CD4-positive, alpha-beta T cell treated with Interleukin-4 for 1 hour (primary cell): ENCODE results near the gene ADRB1.

ENCODE experiments used
- DNase-seq, 2 donors: peaks; one replicate each; pipeline ENCODE4 v3.0.0-alpha.2; 2020 to 2022

Gene ADRB1

DNA sequence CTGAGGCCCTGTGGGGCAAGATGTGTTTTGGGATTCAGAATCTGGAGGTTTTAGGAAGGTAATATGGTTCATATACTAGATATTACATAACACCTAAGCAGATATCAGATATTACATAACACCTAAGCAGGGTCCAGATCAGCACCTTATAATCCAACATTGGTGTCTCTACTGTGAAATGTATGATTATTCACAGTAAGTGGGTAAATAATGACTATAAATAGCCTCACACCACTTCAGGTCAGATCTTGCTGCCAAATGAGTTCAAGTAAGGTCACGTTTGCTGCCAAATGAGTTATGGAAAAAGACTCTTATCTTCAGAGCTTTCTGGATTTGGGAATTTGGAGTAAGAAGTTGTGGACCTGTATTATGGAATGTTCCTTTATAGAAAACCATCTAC is 14.6 kb downstream of the ADRB1 start:
- no peak for DNase-seq

DNA sequence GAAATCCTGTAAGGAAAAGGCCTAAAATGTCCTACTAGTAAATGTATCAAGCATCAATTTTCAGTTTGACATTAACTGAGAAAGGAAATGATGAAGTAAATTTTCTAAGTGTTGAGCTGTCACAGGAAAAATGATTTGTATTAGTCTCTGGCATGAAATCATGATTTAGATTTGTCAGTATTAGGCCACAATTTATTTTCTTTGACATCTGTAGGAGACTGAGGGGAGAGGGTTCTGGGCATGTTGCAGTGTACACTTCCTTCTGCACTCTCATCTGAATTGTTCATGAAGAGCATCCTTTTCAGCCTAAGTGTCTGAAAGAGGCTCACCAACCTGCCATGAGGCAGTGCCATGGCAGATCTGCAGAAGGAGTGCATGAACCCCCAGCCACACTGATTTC is 15.9 kb downstream of the ADRB1 start:
- DNase-seq, result no peak

DNA sequence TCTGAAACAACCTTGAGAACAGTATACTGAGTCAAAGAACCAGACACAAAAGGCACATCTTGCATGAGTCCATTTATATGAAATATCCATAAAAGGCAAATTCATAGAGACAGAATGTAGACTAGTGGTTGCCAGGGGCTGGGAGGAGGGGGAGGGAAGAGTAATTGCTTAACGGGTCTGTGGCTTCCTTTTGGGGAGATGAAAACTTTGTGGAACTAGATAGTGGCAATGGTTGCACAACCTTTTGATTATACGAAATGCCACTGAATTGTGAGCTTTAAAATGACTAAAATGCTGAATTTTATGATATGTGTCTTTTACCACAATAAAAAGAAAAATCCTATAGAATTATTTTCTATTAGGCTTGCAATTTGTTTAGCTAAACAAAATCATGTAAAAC is 16.8 kb downstream of the ADRB1 start:
- no peak for DNase-seq

DNA sequence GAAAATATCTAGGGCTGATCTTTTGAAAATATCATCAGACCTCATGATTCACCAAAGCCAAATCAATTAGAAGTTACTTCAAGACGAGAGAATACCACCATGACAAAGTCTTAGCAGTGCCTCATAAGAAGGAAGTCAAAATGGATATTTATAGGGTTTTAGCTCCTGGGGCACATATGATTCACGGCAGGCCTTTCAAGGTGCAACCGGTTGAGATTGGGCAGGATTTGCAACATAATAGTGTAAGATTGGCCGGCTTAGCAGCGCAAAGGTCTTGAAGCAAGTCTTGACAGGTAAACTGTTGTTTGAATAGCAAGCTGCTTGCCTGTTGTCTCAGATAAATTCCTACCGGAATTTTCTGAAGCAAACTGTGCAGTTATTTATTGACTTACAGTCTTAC is 17.5 kb downstream of the ADRB1 start:
- DNase-seq, result no peak

DNA sequence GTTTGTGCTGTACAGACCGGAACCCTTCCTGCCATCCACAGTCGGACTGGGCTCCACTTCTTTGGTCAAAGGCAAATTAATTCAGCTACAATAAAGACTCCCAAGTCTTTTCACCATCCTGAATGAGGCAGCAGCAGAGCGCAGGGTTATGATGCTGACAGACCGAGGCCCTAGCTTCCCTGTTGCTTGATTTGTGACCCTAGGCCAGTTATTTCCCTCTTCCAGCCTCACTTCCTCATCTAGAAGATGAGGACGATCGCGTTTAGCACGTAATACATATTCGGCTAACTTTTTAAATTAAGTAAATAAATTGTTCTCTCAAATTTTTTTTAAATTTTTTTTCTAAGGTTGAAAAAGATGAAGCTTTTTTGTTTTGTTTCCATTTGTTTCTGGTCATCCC is 18.1 kb downstream of the ADRB1 start:
- peak in 1 of 2 donors; percentile 21 for DNase-seq

DNA sequence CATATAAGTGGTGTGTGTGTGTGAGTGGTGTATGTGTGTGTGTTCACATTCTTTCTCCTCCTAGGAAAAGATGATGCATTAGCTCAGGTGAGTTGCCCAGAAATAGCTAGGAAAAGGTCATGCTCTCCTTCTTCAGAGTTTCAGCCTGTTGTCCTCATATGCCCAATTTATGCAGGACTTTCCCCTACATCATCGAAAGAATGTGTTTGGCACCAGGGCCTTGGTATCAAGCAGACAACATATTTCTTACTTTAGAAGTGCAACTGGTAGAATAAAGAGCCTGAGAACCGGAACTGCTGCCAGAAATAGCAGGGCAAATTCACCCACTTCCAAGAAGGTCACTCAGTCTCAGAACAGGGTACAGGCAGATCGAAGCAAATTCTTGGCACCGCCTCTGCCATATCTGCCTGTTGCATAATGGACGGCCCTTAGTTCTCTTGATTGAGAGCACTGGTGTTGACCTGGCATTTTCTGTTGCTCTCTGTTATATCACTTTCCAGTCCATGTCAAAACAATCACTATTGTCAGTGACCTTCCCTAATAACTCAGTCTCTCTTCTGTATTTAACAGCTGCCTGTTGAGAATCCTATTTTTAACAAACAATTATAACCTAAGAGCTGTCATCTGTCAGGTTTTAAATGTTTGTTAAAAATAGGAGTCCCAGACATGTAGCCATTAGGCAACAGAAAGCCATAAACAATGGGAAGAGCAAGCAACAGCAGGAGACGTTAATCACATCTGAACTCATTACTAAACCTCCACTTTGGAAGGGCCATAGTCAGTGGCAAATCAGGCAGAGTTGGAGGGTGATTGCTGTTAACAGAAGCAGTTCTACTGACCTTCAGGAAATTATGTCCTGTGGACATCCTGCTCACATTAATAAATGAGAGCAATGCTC is 20.7 kb downstream of the ADRB1 start:
- DNase-seq, result no peak

DNA sequence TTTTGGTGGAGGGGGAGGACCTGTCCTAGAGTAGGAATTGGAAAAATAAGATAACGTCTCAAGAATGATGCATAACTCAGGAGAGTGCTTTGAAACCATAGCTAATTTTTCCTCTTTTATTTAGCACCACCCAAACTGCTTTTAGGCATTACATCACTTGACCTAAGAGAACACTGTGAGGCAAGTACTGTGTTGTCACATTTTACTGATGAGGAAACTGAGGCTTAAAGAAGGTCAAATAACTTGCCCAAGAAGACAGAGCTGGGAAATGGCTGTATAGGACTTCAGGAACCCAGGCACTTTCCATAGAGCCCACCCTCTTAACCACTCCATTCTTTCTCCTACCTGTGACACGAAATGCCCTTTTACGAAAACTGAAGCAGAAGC is 21.4 kb downstream of the ADRB1 start:
- no peak for DNase-seq

DNA sequence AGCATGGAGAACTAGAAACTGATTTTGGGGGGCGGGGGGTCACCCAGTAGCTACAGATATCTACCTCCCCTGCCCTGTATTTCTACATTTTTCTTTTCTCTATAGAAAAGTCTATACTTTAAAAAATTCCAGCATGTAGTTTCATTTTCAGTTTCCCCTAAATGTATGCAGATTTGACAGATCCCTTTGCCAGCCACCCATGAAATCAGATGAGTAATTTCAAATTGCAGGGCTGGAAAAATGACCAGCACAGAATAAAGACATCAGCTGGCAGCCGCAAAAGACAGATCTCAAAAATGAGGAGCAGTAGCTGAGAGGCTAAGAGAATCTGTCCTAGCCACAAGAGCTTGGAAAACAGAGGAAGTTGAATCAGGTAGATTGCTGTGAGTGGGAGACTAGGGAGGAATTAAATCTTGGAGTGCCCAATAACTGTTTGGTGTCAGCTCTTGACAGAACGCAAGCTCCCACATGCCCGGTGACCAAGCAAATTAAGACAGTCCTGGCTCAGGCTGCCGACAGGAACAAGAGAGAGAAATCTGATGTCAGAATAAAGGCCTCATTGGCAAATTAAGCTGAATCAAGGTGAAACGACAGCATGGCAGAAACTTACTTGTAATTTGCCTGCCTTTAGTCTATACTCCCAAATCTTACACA is 24.5 kb downstream of the ADRB1 start:
- no peak for DNase-seq

DNA sequence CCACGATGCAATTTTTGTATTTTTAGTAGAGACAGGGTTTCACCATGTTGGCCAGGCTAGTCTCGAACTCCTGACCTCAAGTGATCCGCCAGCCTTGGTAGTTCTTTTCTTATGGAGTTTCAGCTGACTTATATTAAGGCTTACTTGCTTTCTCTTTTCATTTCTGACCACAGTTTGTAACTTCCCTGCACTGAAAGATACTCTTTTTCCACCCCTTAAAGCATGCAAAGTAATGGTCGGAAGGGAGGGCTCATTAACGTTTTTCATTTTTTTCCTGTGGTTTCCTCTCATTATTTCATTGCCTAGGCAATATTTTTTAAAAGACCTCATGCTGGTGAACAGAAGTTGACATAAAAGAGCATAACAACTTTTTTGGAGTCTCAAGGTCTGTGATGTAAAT is 27.0 kb downstream of the ADRB1 start:
- DNase-seq, result no peak

DNA sequence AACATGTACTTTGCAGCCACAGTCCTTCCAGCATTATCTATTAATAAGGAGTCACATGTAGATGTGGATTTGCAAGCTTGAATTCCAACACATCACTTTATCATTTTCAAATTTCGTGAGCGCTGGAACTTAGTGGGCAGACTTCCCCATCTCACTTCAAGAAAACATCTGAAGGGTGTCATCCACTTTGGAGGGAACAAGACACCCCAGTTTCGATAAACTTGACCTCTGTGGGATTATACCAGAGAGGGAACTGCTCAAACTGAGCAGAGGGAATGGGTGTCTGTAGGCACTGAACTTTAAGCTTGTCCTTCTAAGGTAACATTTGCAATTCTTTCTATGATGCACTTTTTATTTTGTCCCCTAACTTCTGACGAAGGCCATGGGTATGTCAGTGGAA is 27.5 kb downstream of the ADRB1 start:
- DNase-seq, result no peak

DNA sequence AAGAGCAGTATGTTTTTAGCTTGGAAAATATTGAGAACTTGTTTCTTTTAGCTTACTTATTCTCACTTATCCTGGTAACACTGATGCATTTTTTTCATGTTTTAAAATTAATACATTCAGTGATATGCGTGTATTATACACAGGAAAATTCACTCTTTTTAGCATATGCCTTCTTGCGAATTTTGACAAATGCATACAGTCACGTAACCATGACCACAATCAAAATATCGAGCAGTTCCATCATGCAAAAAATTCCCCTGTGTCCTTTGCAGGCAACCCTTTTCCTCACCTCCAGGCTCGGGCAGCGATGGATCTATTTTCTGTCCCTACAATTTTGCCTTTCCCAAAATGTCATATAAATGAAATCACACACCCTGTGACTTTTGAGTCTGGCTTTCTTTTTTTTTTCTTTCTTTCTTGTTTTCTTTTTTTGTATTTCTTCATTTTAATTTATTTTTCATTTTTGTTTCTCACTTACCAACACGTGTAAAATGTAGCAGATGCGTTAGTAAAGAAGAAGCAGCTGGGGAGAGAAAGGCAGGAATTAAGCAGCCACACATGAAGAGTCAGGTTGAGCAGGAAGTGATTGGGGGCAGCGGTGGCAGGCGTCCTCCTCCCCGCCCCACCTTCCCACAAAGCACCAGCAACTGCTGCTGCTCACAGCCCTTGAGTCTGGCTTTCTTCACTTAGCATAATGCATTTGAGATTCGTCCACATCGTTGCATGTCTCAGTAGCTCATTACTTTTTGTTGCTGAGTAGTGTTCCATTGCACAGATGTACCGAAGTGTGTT is 29.9 kb downstream of the ADRB1 start:
- DNase-seq, result peak; percentile 19 to 23

DNA sequence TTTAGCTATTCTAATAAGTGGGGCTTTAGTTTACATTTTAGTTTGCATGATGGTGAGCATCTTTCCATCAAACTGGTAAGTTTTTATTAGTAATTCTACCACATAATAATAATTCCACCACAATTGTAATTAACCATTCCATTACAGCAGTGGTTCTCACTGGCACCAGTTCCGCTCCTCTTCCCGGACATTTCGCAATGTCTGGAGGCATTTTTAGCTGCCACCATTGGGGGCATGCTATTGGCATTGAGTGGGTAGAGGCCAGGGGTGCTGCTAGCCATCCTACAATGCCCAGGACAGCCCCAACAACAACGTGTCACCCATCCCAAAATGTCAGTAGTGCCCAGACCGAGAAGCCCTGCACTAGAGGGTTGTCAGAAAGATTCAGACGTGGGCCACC is 31.4 kb downstream of the ADRB1 start:
- no peak for DNase-seq

DNA sequence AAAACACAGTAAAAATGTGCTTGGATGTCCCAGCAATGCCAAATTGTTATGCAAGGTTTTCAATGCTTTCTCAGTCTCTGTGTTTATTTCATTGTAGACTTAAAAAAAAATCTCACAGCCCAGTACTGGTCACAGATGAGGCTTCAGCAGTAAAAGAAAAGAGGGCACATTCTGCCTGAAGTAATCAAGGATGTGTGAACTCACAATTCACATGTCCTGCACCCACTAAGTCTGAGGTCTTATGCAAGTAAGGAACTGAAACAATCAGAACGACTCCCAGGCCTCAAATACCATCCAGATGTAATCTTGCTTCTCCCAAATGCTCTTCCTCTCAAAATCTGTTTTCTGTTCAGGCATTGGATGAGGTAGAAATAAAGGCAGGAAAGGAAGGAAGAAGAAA is 33.7 kb downstream of the ADRB1 start:
- DNase-seq, result no peak

DNA sequence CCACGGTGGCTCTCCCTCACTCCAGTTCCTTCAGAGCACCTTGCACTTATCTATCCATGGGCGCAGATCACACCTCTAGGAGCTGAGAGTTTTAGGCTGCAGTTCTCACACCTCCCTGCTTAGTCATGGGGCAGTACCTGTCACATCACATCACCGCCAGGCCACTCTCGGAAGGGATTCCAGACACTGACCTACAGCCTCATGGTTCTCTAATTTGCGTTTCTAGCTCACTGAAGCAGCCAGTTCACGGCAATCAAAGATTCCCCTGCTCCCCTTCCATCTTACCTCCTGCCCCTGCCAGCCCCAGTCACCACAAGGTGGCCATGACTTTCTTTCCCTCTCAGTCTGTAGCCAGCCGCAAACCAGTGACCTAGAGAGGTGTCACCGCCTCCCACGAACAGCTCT is 34.2 kb downstream of the ADRB1 start:
- DNase-seq, result no peak

DNA sequence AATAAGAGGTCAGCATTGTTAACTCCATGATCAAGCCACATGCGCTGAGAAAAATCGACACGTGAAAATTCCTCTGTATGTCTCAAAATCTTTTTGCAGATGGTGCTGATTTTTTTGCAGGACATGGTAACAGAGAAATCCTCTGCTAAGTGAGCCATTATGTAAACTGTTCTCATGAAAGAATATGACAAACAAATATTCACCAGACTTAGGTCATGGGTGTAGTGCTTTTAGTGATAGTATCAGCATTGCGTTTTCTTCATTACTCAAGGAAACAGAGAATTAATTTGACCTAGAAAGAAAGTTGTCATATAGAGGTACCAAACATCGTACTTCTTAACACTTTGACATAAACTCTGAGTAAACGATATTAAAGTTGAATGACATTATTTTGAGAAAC is 34.7 kb downstream of the ADRB1 start:
- DNase-seq, result no peak

DNA sequence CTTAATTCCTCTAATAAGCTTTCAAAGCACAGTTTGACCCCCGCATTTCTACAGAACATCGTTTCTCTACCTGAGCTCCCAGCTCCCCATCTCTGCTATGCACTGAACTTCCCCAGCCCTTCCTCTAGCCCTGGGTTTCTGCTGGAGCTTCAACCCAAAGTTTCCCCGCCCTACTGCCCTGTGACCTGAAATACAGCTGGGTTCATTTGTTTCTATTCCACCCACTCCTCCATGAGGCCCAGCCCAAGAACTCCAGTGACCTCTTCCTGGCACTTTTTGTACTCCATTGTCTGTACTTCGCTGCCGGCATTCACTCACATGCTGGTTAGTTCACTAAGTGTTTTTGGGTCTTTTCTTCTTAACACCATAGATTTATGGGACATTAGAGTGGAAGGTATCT is 35.8 kb downstream of the ADRB1 start:
- no peak for DNase-seq

DNA sequence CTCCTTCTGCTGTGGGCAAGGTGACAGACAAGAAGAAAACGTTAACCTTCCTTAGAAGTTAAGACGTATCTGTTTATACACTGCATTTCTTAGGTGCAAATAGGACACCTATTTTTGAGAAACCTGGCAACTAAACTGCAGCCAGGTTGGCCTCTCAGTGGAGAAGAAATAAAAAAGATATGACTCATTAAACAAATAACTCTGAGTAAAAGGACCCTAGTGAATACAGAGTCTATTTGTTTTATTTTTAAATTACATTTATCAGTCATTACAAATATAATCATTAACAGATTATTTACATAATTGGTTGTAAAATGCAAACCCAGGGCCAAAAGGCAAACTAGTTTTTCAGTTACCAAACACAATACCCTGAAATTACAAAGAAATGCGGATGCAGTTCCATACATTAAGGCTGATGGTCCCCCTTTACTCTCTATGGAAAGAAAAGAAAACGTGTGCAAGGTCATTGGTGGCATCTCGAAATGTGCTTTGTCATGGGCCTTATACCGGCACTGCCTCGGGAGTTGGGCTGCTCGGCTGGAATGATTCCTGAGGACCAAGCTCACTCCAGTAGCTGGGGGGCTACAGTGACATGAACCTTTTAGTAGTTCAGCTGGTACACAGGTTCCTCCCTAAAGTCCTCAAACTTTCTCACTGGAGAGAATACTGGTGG is 38.4 kb downstream of the ADRB1 start:
- DNase-seq, result no peak

DNA sequence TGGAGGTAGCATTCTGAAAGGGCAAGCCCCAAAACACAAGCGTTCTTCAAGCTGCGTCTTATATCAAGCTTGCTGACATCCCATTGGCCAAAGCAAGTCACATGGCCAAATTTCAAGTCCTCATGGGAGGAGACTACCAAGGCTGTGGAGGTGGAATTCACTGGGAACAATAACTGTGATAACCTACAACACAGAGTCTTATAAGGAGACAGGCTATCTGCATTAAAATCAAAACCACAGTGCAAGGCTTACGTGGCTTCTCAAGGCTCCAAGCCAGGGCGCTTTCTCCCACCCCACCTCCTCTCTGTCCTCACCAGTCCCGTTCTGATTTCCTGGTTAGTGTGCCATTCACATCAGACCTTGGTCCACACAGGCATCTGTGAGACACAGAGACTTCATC is 39.4 kb downstream of the ADRB1 start:
- DNase-seq, result no peak

DNA sequence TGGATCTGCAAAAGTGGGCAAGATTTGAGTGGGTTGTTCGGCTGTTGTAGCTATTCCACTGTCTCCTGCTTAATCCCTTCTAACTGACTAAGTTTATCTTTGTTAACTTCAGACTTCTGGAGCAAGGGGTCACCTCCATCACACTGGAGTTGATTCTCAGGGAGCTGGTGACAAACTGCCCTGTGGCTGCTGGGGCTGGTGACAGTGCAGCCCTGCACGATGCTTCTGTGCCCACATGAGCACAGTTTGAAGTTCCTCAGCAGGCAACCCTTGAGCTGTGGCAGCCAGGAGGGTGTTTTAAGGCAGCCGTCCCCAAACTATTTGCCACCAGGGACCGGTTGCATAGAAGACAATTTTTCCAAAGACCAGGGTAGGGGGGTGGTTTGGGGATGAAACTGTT is 40.5 kb downstream of the ADRB1 start:
- DNase-seq, result no peak

DNA sequence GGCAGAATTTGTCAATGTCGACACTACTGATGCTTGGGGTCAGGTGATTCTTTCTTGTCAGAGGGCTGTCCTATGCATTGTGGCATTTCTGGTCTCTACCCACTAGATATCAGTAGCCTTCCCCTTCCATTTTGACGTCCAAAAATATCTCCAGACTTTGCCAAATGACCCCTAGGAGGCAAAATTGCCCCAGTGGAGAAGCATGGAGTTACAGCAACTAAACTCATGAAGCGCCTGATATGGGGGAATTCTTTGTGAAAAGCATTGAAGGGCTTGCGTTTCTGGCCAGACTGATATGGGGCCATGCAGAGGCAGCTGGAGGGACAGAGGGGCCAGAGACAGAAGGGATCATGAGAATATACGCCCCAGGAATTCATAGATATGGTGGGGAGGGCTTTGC is 43.6 kb downstream of the ADRB1 start:
- DNase-seq, result no peak

DNA sequence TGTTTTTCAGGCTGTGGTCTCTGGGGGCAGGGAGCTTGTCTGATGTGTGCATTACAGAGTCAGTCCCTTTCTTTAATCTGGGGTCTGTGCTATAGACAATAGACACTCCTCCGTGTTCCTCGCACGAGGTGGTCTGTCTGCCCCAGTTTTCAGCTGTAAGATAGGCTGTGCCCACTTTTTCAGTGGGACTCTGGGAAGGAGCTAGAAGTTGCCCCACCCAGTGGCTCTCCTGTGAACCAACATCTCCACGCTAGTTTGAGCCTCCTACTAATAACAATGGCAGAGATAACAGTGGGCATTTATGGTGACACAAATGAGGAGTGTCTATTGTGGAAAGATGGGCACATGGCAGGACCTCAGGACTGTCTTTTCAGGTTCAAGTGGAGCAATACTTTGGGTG is 44.0 kb downstream of the ADRB1 start:
- no peak for DNase-seq

DNA sequence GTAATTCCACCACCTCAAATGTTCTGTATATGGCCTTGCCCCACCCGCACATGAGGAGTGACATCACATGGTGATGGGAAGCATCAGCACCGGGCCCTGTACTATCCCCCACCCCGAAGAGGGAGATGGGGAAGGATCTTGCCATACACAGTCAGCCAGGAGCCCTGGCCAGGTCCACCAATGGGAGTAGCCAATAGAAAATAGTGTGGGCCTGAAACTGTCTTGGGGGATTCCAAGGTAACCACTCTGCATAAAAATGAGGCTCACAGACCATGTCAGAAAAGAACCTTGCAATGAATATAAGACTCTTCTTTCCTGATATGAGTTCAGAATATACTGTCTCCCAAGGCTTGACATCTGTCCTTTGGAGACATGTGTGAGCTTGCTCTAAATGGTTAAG is 51.1 kb downstream of the ADRB1 start:
- DNase-seq, result no peak
